ENCODE results near the gene SIRPB2. TPM values are rescaled to one million over a fixed set of nuclear protein-coding genes. Genes with fewer than 3 reads are reported as not detected.

The SIRPB2 gene
- total RNA-seq, 2 donors from 2014 or later, result not detected

DNA sequence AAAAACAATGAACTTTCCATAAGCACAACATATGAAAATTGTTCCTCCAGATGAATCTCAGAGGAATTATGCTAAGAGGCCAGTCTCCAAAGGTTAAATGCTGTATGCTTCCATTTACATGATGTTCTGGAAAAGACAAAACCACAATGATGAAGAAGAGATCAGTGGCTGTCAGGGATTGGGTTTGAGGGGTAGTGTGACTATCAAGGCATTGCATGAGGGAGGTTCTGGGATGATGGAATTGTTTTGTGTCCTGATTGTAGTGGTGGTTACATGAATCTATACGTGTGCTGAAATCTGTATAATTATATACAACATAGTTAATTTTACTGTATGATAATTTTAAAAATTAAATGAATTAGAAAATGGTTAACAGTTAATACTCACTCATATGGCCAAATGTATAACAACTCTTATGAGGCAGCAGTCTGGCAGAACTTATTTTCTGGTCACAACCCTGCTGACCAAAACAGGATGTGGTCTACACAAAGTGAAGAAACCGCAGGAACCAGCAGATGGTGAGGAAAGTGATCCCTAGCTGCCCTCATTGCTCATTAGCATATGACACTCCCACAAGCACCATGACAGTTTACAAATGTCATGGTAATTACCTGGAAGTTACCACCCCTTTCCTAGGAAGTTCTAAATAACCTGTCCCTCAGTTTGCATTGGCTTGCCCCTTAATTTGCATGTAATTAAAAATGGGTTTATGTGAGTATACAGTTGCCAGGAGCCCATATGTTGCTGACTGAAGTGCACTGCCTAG lies 56.5 kb downstream of the SIRPB2 start:
- H3K4me1 ChIP-seq (ENCODE audit: control insufficient read depth, insufficient read depth, low read length), result no peaks in the 10 kb centered on the region
- H3K27me3 Mint-ChIP-seq (ENCODE audit: insufficient read depth), result no peaks in the 10 kb centered on the region
- no peak overlapping the region for H3K27ac Mint-ChIP-seq
- no peaks in the 10 kb centered on the region for H3K36me3 ChIP-seq (ENCODE audit: control insufficient read depth, insufficient read depth, low read length)
- no peak for DNase-seq
- peaks cover 7% of the 10 kb centered on the region for H3K36me3 Mint-ChIP-seq (ENCODE audit: low read depth)
- 90 to 100% methylated on average over 1 of the region's 2 CpGs for WGBS, 2 experiments (ENCODE audit: insufficient coverage in 1 of 2, insufficient read length in 1 of 2)
- no peak overlapping the region for H3K27ac ChIP-seq (ENCODE audit: low read depth, low read length)
- H3K27me3 ChIP-seq (ENCODE audit: control insufficient read depth, insufficient read depth, low read length, poor library complexity, severe bottlenecking), result no peaks in the 10 kb centered on the region
- peaks cover 3% of the 10 kb centered on the region for H3K9me3 ChIP-seq (ENCODE audit: control insufficient read depth, low read length)
- H3K4me3 ChIP-seq (ENCODE audit: low read length), result no peak overlapping the region
- TF ChIP-seq, protein P1, sequence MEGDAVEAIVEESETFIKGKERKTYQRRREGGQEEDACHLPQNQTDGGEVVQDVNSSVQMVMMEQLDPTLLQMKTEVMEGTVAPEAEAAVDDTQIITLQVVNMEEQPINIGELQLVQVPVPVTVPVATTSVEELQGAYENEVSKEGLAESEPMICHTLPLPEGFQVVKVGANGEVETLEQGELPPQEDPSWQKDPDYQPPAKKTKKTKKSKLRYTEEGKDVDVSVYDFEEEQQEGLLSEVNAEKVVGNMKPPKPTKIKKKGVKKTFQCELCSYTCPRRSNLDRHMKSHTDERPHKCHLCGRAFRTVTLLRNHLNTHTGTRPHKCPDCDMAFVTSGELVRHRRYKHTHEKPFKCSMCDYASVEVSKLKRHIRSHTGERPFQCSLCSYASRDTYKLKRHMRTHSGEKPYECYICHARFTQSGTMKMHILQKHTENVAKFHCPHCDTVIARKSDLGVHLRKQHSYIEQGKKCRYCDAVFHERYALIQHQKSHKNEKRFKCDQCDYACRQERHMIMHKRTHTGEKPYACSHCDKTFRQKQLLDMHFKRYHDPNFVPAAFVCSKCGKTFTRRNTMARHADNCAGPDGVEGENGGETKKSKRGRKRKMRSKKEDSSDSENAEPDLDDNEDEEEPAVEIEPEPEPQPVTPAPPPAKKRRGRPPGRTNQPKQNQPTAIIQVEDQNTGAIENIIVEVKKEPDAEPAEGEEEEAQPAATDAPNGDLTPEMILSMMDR (conservative IDR thresholded peaks at IDR 0.05), result no peak
- no peak overlapping the region for H3K9ac ChIP-seq (ENCODE audit: extremely low read depth, low read length, poor library complexity, severe bottlenecking)
- H3K4me3 Mint-ChIP-seq, result no peak overlapping the region
- H3K9me3 Mint-ChIP-seq, result peaks cover 21% of the 10 kb centered on the region
- peaks cover 7% of the 10 kb centered on the region for H3K4me1 Mint-ChIP-seq

DNA sequence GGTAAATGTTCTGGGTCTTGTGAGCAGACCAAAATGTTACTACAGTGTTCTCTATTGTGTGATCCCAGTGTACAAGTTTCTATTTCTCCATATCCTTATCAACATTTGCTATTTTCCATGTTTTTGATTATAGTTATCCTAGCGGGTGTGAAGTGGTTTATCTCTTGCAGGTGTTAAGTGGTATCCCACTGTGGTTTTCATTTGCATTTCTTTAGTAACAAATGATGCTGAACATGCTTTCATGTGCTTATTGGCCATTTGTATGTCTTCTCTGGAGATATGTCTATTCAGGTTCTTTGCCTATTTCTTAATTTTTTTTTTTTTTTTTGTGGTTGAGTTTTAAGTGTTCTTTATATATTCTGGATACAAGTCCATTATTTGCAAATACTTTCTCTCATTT lies 60.1 kb downstream of the SIRPB2 start:
- Histone ChIP-seq H3K27ac (ENCODE audit: low read depth, low read length) (no peak overlapping the region), H3K9ac (ENCODE audit: extremely low read depth, low read length, poor library complexity, severe bottlenecking) (no peak overlapping the region), H3K27me3 (ENCODE audit: control insufficient read depth, insufficient read depth, low read length, poor library complexity, severe bottlenecking) (no peaks in the 10 kb centered on the region), H3K4me1 (ENCODE audit: control insufficient read depth, insufficient read depth, low read length) (peaks cover 6% of the 10 kb centered on the region), H3K9me3 (ENCODE audit: control insufficient read depth, low read length) (peaks cover 3% of the 10 kb centered on the region), H3K4me3 (ENCODE audit: low read length) (no peak overlapping the region), H3K36me3 (ENCODE audit: control insufficient read depth, insufficient read depth, low read length) (no peaks in the 10 kb centered on the region)
- TF ChIP-seq, protein P1 (conservative IDR thresholded peaks at IDR 0.05), result no peak
- H3K36me3 Mint-ChIP-seq (ENCODE audit: low read depth), result peaks cover 7% of the 10 kb centered on the region
- no peaks in the 10 kb centered on the region for H3K27me3 Mint-ChIP-seq (ENCODE audit: insufficient read depth)
- H3K4me3 Mint-ChIP-seq, result no peak overlapping the region
- DNase-seq, result no peak
- WGBS, 2 experiments (ENCODE audit: insufficient coverage in 1 of 2, insufficient read length in 1 of 2), result 10% methylated on average over 1 of the region's 1 CpG; no CpG with 5 or more reads in 1 of the 2 experiments
- peaks cover 26% of the 10 kb centered on the region for H3K4me1 Mint-ChIP-seq
- peaks cover 21% of the 10 kb centered on the region for H3K9me3 Mint-ChIP-seq
- H3K27ac Mint-ChIP-seq, result no peak overlapping the region

DNA sequence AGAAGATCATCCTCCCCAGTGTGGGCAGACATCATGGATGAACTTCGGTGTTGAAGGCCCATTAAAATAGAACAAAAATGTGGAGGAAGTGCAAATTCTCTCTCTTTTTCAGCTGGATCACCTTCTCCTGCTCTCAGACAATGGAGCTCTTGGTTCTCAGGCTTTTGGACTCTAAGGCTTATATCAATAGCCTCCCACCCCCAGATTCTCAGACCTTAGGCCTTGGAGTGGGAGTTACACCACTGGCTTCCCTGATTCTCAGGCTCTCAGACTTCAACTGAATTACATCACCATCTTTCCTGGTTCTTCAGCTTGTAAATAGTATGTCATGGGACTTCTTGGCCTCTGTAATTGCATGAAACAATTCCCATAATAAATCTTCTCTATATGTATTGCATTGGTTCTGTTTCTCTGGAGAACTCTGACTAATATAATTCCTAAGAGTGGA lies 61.2 kb downstream of the SIRPB2 start:
- H3K27me3 ChIP-seq (ENCODE audit: control insufficient read depth, insufficient read depth, low read length, poor library complexity, severe bottlenecking), result no peaks in the 10 kb centered on the region
- H3K9ac ChIP-seq (ENCODE audit: extremely low read depth, low read length, poor library complexity, severe bottlenecking), result no peak overlapping the region
- peaks cover 3% of the 10 kb centered on the region for H3K9me3 ChIP-seq (ENCODE audit: control insufficient read depth, low read length)
- no peak overlapping the region for H3K4me3 ChIP-seq (ENCODE audit: low read length)
- H3K27ac Mint-ChIP-seq, result no peak overlapping the region
- H3K36me3 ChIP-seq (ENCODE audit: control insufficient read depth, insufficient read depth, low read length), result no peaks in the 10 kb centered on the region
- H3K4me3 Mint-ChIP-seq, result no peak overlapping the region
- peaks cover 7% of the 10 kb centered on the region for H3K36me3 Mint-ChIP-seq (ENCODE audit: low read depth)
- TF ChIP-seq, protein P1 (conservative IDR thresholded peaks at IDR 0.05), result no peak
- WGBS, 2 experiments (ENCODE audit: insufficient coverage in 1 of 2, insufficient read length in 1 of 2), result 93 to 100% methylated on average over 1 of the region's 1 CpG
- peaks cover 6% of the 10 kb centered on the region for H3K4me1 ChIP-seq (ENCODE audit: control insufficient read depth, insufficient read depth, low read length)
- no peak for DNase-seq
- H3K27me3 Mint-ChIP-seq (ENCODE audit: insufficient read depth), result no peaks in the 10 kb centered on the region
- peaks cover 21% of the 10 kb centered on the region for H3K9me3 Mint-ChIP-seq
- H3K4me1 Mint-ChIP-seq, result peaks cover 26% of the 10 kb centered on the region
- H3K27ac ChIP-seq (ENCODE audit: low read depth, low read length), result no peak overlapping the region
